LoVo (cell line): ENCODE measurements around the gene EDC4.

Source experiments
- DNase-seq: peaks from one replicate; pipeline ENCODE4 v3.0.0-alpha.2; 2016; ENCODE audit warnings: low spot score

Gene EDC4

GRCh38 chr16:67878232-67878631 lies 5.4 kb downstream of the EDC4 start:
- DNase-seq = no peak

- DNase-seq = no peak
Observed at GRCh38 chr16:67878846-67879245, 6.0 kb downstream of the EDC4 start.

GRCh38 chr16:67879462-67879861 lies 6.6 kb downstream of the EDC4 start:
- no peak for DNase-seq

- no peak for DNase-seq
Observed at GRCh38 chr16:67879936-67880335, 7.1 kb downstream of the EDC4 start.

- DNase-seq = no peak
Observed at GRCh38 chr16:67880584-67880983, 7.7 kb downstream of the EDC4 start.

- DNase-seq = no peak
Observed at GRCh38 chr16:67881621-67882161, 8.8 kb downstream of the EDC4 start.

- DNase-seq = no peak
Observed at GRCh38 chr16:67882374-67883145, 9.7 kb downstream of the EDC4 start.

GRCh38 chr16:67883146-67883871 lies 10.5 kb downstream of the EDC4 start:
- no peak for DNase-seq

GRCh38 chr16:67883872-67884261 lies 11.0 kb downstream of the EDC4 start:
- DNase-seq = peak; percentile 41

GRCh38 chr16:67884684-67885083 lies 11.8 kb downstream of the EDC4 start, which contains the start of gene NRN1L:
Gene NRN1L (plus strand): TSS chr16:67884885. CDS start chr16:67884904, 19 bp downstream.
- no peak for DNase-seq

GRCh38 chr16:67885545-67885944 lies 12.7 kb downstream of the EDC4 start:
- DNase-seq = no peak

- no peak for DNase-seq
Observed at GRCh38 chr16:67885976-67886375, 13.1 kb downstream of the EDC4 start.

- no peak for DNase-seq
Observed at GRCh38 chr16:67886387-67886786, 13.5 kb downstream of the EDC4 start.

- no peak for DNase-seq
Observed at GRCh38 chr16:67888331-67888730, 15.5 kb downstream of the EDC4 start.

GRCh38 chr16:67892375-67892774 lies 19.5 kb downstream of the EDC4 start:
- no peak for DNase-seq

- DNase-seq = peak; percentile 96
Observed at GRCh38 chr16:67892899-67893742, 20.3 kb downstream of the EDC4 start, which contains the start of gene PSKH1. Gene PSKH1 (plus strand): TSS chr16:67893254. CDS start chr16:67908750, 15,496 bp downstream.

GRCh38 chr16:67893743-67894399 lies 21.0 kb downstream of the EDC4 start:
- DNase-seq = no peak

GRCh38 chr16:67897231-67897630 lies 24.4 kb downstream of the EDC4 start:
- DNase-seq = no peak

- no peak for DNase-seq
Observed at GRCh38 chr16:67901734-67902133, 28.9 kb downstream of the EDC4 start.

- no peak for DNase-seq
Observed at GRCh38 chr16:67902831-67903230, 30.0 kb downstream of the EDC4 start.

- no peak for DNase-seq
Observed at GRCh38 chr16:67907397-67908180, 34.7 kb downstream of the EDC4 start.
